ENCODE data around the gene CD244.
"Not testable (repeated sequence)": the region's sequence is repeated elsewhere in the genome, so short reads cannot be mapped to it uniquely, and the experiment has no call there.

Gene CD244

GRCh38 chr1:160862203-160863060, at the start of gene CD244:
TSS of gene CD244 (minus strand) at chr1:160862887. CDS start at chr1:160862677, 210 bp downstream.
- peak; percentile 58 to 61 for DNase-seq (ENCODE audit: low read depth in 2 of 2)

GRCh38 chr1:160911925-160912324, 49.2 kb upstream of the CD244 start:
- no peak for DNase-seq (ENCODE audit: low read depth in 2 of 2)

- no peak for DNase-seq (ENCODE audit: low read depth in 2 of 2)
These were observed 48.8 kb upstream of the CD244 start for GRCh38 chr1:160911441-160911840.

GRCh38 chr1:160910170-160910750, 47.6 kb upstream of the CD244 start:
- no peak for DNase-seq (ENCODE audit: low read depth in 2 of 2)

- no peak for DNase-seq (ENCODE audit: low read depth in 2 of 2)
These were observed 45.3 kb upstream of the CD244 start for GRCh38 chr1:160907976-160908375.

- no peak for DNase-seq (ENCODE audit: low read depth in 2 of 2)
These were observed 42.9 kb upstream of the CD244 start for GRCh38 chr1:160905617-160905989.

- DNase-seq (ENCODE audit: low read depth in 2 of 2) = no peak
These were observed 42.3 kb upstream of the CD244 start for GRCh38 chr1:160904783-160905616.

- not testable (repeated sequence) for DNase-seq (ENCODE audit: low read depth in 2 of 2)
These were observed 39.6 kb upstream of the CD244 start for GRCh38 chr1:160902251-160902650.

- no peak for DNase-seq (ENCODE audit: low read depth in 2 of 2)
These were observed 39.1 kb upstream of the CD244 start for GRCh38 chr1:160901768-160902167.

GRCh38 chr1:160900683-160901082, 38.0 kb upstream of the CD244 start:
- DNase-seq (ENCODE audit: low read depth in 2 of 2) = not testable (repeated sequence)

- not testable (repeated sequence) for DNase-seq (ENCODE audit: low read depth in 2 of 2)
These were observed 31.9 kb upstream of the CD244 start for GRCh38 chr1:160894368-160895135.

- no peak for DNase-seq (ENCODE audit: low read depth in 2 of 2)
These were observed 28.8 kb upstream of the CD244 start for GRCh38 chr1:160891474-160891873.

- no peak for DNase-seq (ENCODE audit: low read depth in 2 of 2)
These were observed 26.2 kb upstream of the CD244 start for GRCh38 chr1:160888926-160889325.

GRCh38 chr1:160887071-160887470, 24.4 kb upstream of the CD244 start:
- DNase-seq (ENCODE audit: low read depth in 2 of 2) = no peak

GRCh38 chr1:160885042-160885441, 22.4 kb upstream of the CD244 start, which contains the start of gene ITLN1:
TSS of gene ITLN1 (minus strand) at chr1:160885180. CDS start at chr1:160884877, 303 bp downstream.
- DNase-seq (ENCODE audit: low read depth in 2 of 2) = no peak

- DNase-seq (ENCODE audit: low read depth in 2 of 2) = no peak
These were observed 21.9 kb upstream of the CD244 start for GRCh38 chr1:160884579-160884978.

GRCh38 chr1:160883581-160884513, 21.2 kb upstream of the CD244 start:
- no peak for DNase-seq (ENCODE audit: low read depth in 2 of 2)

GRCh38 chr1:160882582-160882981, 19.9 kb upstream of the CD244 start:
- no peak for DNase-seq (ENCODE audit: low read depth in 2 of 2)

GRCh38 chr1:160881264-160881663, 18.6 kb upstream of the CD244 start:
- not testable (repeated sequence) for DNase-seq (ENCODE audit: low read depth in 2 of 2)

GRCh38 chr1:160880216-160880615, 17.5 kb upstream of the CD244 start:
- DNase-seq (ENCODE audit: low read depth in 2 of 2) = no peak
